Measurements from ENCODE around the gene WHAMM.

GRCh38 chr15:82881747-82882146, 72.3 kb downstream of the WHAMM start:
- TF ChIP-seq POLR2AphosphoS5 (IDR thresholded peaks at IDR 0.05; ENCODE audit: insufficient read depth, low read depth, low read length) (no peak), POLR2A (IDR thresholded peaks at IDR 0.05; ENCODE audit: low read depth, low read length) (no peak)
